ENCODE measurements around the gene IGFLR1. TPM values are rescaled to one million over a fixed set of nuclear protein-coding genes. Genes with fewer than 3 reads are reported as not detected.
"Not testable (repeated sequence)": the region's sequence is repeated elsewhere in the genome, so short reads cannot be mapped to it uniquely, and the experiment has no call there.

The IGFLR1 gene
- polyA plus RNA-seq, 6 donors from 2014 or later = 114 to 195 (median 134) TPM

GRCh38 chr19:35704218-35704617 lies 38.0 kb downstream of the IGFLR1 start, which contains the start of gene ZBTB32:
TSS of gene ZBTB32 (plus strand) at chr19:35704558. CDS start at chr19:35714627, 10,069 bp downstream.
- peaks cover 0 to 1% (median 0%) of the 10 kb centered on the region in 7 donors for H3K9me3 Mint-ChIP-seq
- no peak within 1 kb of the TSS for H3K27ac Mint-ChIP-seq
- peak within 1 kb of the TSS in 4 of 8 donors; percentile 12 to 97 (median 46) for H3K4me3 Mint-ChIP-seq
- H3K27me3 Mint-ChIP-seq = peaks cover 6 to 9% (median 7%) of the 10 kb centered on the region in 3 donors
- ATAC-seq (ENCODE audit: low read depth in 2 of 2) (no peak), DNase-seq (no peak)
- peaks cover 5 to 7% (median 6%) of the 10 kb centered on the region in 3 donors for H3K4me1 Mint-ChIP-seq
- H3K36me3 Mint-ChIP-seq = no peaks in the 10 kb centered on the region

GRCh38 chr19:35703343-35703742 lies 38.9 kb downstream of the IGFLR1 start:
- ATAC-seq (ENCODE audit: low read depth in 2 of 2) (no peak), DNase-seq (no peak)
- Mint-ChIP-seq H3K27me3 (peaks cover 6 to 16% (median 7%) of the 10 kb centered on the region in 3 donors), H3K27ac (no peak overlapping the region), H3K36me3 (no peaks in the 10 kb centered on the region), H3K9me3 (peaks cover 0 to 1% (median 0%) of the 10 kb centered on the region in 7 donors), H3K4me3 (peak overlapping the region in 6 of 8 donors; percentile 12 to 97 (median 89)), H3K4me1 (peaks cover 5 to 7% (median 6%) of the 10 kb centered on the region in 3 donors)

- peak overlapping the region; percentile 86 to 100 (median 94) for H3K4me3 Mint-ChIP-seq
- peaks cover 5 to 7% (median 6%) of the 10 kb centered on the region in 3 donors for H3K4me1 Mint-ChIP-seq
- DNase-seq (peak; percentile 87), ATAC-seq (ENCODE audit: low read depth in 2 of 2) (peak; percentile 98 to 99)
- H3K9me3 Mint-ChIP-seq = peaks cover 0 to 1% (median 0%) of the 10 kb centered on the region in 7 donors
- H3K27me3 Mint-ChIP-seq = peaks cover 6 to 16% (median 7%) of the 10 kb centered on the region in 3 donors
- H3K27ac Mint-ChIP-seq = peak overlapping the region in 5 of 6 donors; percentile 53 to 91 (median 87)
- no peaks in the 10 kb centered on the region for H3K36me3 Mint-ChIP-seq
These were observed 39.8 kb downstream of the IGFLR1 start for GRCh38 chr19:35702223-35703012.

GRCh38 chr19:35696835-35697234 lies 45.4 kb downstream of the IGFLR1 start:
- H3K4me1 Mint-ChIP-seq = peaks cover 0 to 6% (median 4%) of the 10 kb centered on the region in 3 donors
- no peaks in the 10 kb centered on the region for H3K9me3 Mint-ChIP-seq
- no peak for ATAC-seq (ENCODE audit: low read depth in 2 of 2)
- DNase-seq = no peak
- peaks cover under 1 to 10% (median 4%) of the 10 kb centered on the region in 3 donors for H3K27me3 Mint-ChIP-seq
- no peak overlapping the region for H3K4me3 Mint-ChIP-seq
- H3K27ac Mint-ChIP-seq = no peak overlapping the region
- H3K36me3 Mint-ChIP-seq = no peaks in the 10 kb centered on the region

GRCh38 chr19:35695895-35696422 lies 46.3 kb downstream of the IGFLR1 start:
- H3K4me3 Mint-ChIP-seq = no peak overlapping the region
- peaks cover 0 to 10% (median 4%) of the 10 kb centered on the region in 3 donors for H3K27me3 Mint-ChIP-seq
- H3K9me3 Mint-ChIP-seq = no peaks in the 10 kb centered on the region
- H3K27ac Mint-ChIP-seq = no peak overlapping the region
- peaks cover 0 to 6% (median 4%) of the 10 kb centered on the region in 3 donors for H3K4me1 Mint-ChIP-seq
- H3K36me3 Mint-ChIP-seq = no peaks in the 10 kb centered on the region
- no peak for DNase-seq
- ATAC-seq (ENCODE audit: low read depth in 2 of 2) = no peak

GRCh38 chr19:35693835-35694599 lies 48.2 kb downstream of the IGFLR1 start:
- ATAC-seq (ENCODE audit: low read depth in 2 of 2) (peak; percentile 100), DNase-seq (peak; percentile 82)
- no peaks in the 10 kb centered on the region for H3K36me3 Mint-ChIP-seq
- peak overlapping the region in 1 of 8 donors; percentile 9 for H3K4me3 Mint-ChIP-seq
- H3K27me3 Mint-ChIP-seq = peaks cover 0 to 6% (median 4%) of the 10 kb centered on the region in 3 donors
- H3K9me3 Mint-ChIP-seq = no peaks in the 10 kb centered on the region
- peak overlapping the region in 1 of 6 donors; percentile 26 for H3K27ac Mint-ChIP-seq
- H3K4me1 Mint-ChIP-seq = peaks cover 0 to 6% (median 4%) of the 10 kb centered on the region in 3 donors

- DNase-seq (no peak), ATAC-seq (ENCODE audit: low read depth in 2 of 2) (peak; percentile 6 to 7)
- Mint-ChIP-seq H3K4me1 (peaks cover 0 to 6% (median 4%) of the 10 kb centered on the region in 3 donors), H3K27ac (no peak overlapping the region), H3K27me3 (peaks cover 0 to 4% (median under 1%) of the 10 kb centered on the region in 3 donors), H3K36me3 (no peaks in the 10 kb centered on the region), H3K4me3 (no peak overlapping the region), H3K9me3 (no peaks in the 10 kb centered on the region)
These were observed 48.8 kb downstream of the IGFLR1 start for GRCh38 chr19:35693422-35693821.

- peaks cover 0 to 6% (median 4%) of the 10 kb centered on the region in 3 donors for H3K4me1 Mint-ChIP-seq
- DNase-seq = no peak
- ATAC-seq (ENCODE audit: low read depth in 2 of 2) = no peak
- peaks cover 0 to 4% (median 0%) of the 10 kb centered on the region in 3 donors for H3K27me3 Mint-ChIP-seq
- no peak overlapping the region for H3K4me3 Mint-ChIP-seq
- no peak overlapping the region for H3K27ac Mint-ChIP-seq
- no peaks in the 10 kb centered on the region for H3K36me3 Mint-ChIP-seq
- H3K9me3 Mint-ChIP-seq = no peaks in the 10 kb centered on the region
These were observed 50.2 kb downstream of the IGFLR1 start for GRCh38 chr19:35692010-35692409.

GRCh38 chr19:35691106-35691505 lies 51.1 kb downstream of the IGFLR1 start:
- H3K36me3 Mint-ChIP-seq; H3K4me1 Mint-ChIP-seq; H3K27ac Mint-ChIP-seq; H3K4me3 Mint-ChIP-seq; ATAC-seq (ENCODE audit: low read depth in 2 of 2); DNase-seq; H3K9me3 Mint-ChIP-seq; H3K27me3 Mint-ChIP-seq: not testable (repeated sequence)

GRCh38 chr19:35689836-35690235 lies 52.4 kb downstream of the IGFLR1 start:
- Mint-ChIP-seq H3K27me3 (peaks cover 0 to 4% (median 0%) of the 10 kb centered on the region in 3 donors), H3K36me3 (no peaks in the 10 kb centered on the region), H3K4me3 (no peak overlapping the region), H3K9me3 (no peaks in the 10 kb centered on the region), H3K27ac (no peak overlapping the region), H3K4me1 (peaks cover 0 to 6% (median 4%) of the 10 kb centered on the region in 3 donors)
- ATAC-seq (ENCODE audit: low read depth in 2 of 2) (no peak), DNase-seq (no peak)

Other genes starting within 250 kb of the IGFLR1 start
- gene DMKN, start 228.8 kb downstream of the IGFLR1 start, polyA plus RNA-seq (ENCODE audit: low read depth in 6 of 6) = 1 to 10 TPM in 2 of 6 donors, not detected in 4; 2.6 to 3.1 TPM
- not detected for gene SBSN, start 214.1 kb downstream of the IGFLR1 start, polyA plus RNA-seq (ENCODE audit: low read depth in 6 of 6)
- not detected for gene GAPDHS, start 209.0 kb downstream of the IGFLR1 start, polyA plus RNA-seq (ENCODE audit: low read depth in 6 of 6)
- gene TMEM147, start 196.8 kb downstream of the IGFLR1 start, polyA plus RNA-seq (ENCODE audit: low read depth in 6 of 6) = 100 to 1,000 TPM; 153 to 293 (median 162) TPM
- not detected for gene ATP4A, start 178.8 kb downstream of the IGFLR1 start, polyA plus RNA-seq (ENCODE audit: low read depth in 6 of 6)
- not detected for gene PMIS2, start 156.3 kb downstream of the IGFLR1 start, polyA plus RNA-seq (ENCODE audit: low read depth in 6 of 6)
- 1 to 10 TPM; 6.7 to 9.8 (median 8.6) TPM for gene HAUS5, start 129.7 kb downstream of the IGFLR1 start, polyA plus RNA-seq (ENCODE audit: low read depth in 6 of 6)
- gene RBM42, start 113.4 kb downstream of the IGFLR1 start, polyA plus RNA-seq (ENCODE audit: low read depth in 6 of 6) = 10 to 100 TPM; 30.6 to 71.1 (median 50.9) TPM
- gene ETV2, start 100.7 kb downstream of the IGFLR1 start, polyA plus RNA-seq (ENCODE audit: low read depth in 6 of 6) = under 1 TPM in 1 of 6 donors, not detected in 5; 0.61 TPM
- gene COX6B1, start 94.1 kb downstream of the IGFLR1 start, polyA plus RNA-seq (ENCODE audit: low read depth in 6 of 6) = 100 to 1,000 TPM; 623 to 732 (median 678) TPM
- gene UPK1A, start 75.9 kb downstream of the IGFLR1 start, polyA plus RNA-seq (ENCODE audit: low read depth in 6 of 6) = not detected
- 1 to 10 TPM in 1 of 6 donors, under 1 TPM in 4, not detected in 1; 0.21 to 1.3 (median 0.70) TPM for gene ZBTB32, start 37.9 kb downstream of the IGFLR1 start, polyA plus RNA-seq (ENCODE audit: low read depth in 6 of 6)
- 1 to 10 TPM in 2 of 6 donors, under 1 TPM in 4; 0.35 to 2.2 (median 0.76) TPM for gene KMT2B, start 24.4 kb downstream of the IGFLR1 start, polyA plus RNA-seq (ENCODE audit: low read depth in 6 of 6)
- gene U2AF1L4, start 3.0 kb upstream of the IGFLR1 start, polyA plus RNA-seq (ENCODE audit: low read depth in 6 of 6) = 10 to 100 TPM; 26.1 to 41.0 (median 32.5) TPM
- 100 to 1,000 TPM in 2 of 6 donors, 10 to 100 TPM in 4; 82.4 to 105 (median 94.3) TPM for gene PSENEN, start 3.2 kb upstream of the IGFLR1 start, polyA plus RNA-seq (ENCODE audit: low read depth in 6 of 6)
- gene LIN37, start 6.1 kb upstream of the IGFLR1 start, polyA plus RNA-seq (ENCODE audit: low read depth in 6 of 6) = 10 to 100 TPM in 3 of 6 donors, 1 to 10 TPM in 3; 8.1 to 17.9 (median 11.1) TPM
- not detected for gene HSPB6, start 14.6 kb upstream of the IGFLR1 start, polyA plus RNA-seq (ENCODE audit: low read depth in 6 of 6)
- 10 to 100 TPM in 1 of 6 donors, 1 to 10 TPM in 4, not detected in 1; 3.2 to 13.9 (median 9.0) TPM for gene PROSER3, start 15.7 kb upstream of the IGFLR1 start, polyA plus RNA-seq (ENCODE audit: low read depth in 6 of 6)
- gene ARHGAP33, start 33.1 kb upstream of the IGFLR1 start, polyA plus RNA-seq (ENCODE audit: low read depth in 6 of 6) = under 1 TPM in 1 of 6 donors, not detected in 5; 0.58 TPM
- not detected for gene PRODH2, start 70.4 kb upstream of the IGFLR1 start, polyA plus RNA-seq (ENCODE audit: low read depth in 6 of 6)
- not detected for gene NPHS1, start 110.1 kb upstream of the IGFLR1 start, polyA plus RNA-seq (ENCODE audit: low read depth in 6 of 6)
- gene KIRREL2, start 114.5 kb upstream of the IGFLR1 start, polyA plus RNA-seq (ENCODE audit: low read depth in 6 of 6) = not detected
- not detected for gene APLP1, start 126.1 kb upstream of the IGFLR1 start, polyA plus RNA-seq (ENCODE audit: low read depth in 6 of 6)
- gene NFKBID, start 158.1 kb upstream of the IGFLR1 start, polyA plus RNA-seq (ENCODE audit: low read depth in 6 of 6) = 10 to 100 TPM; 13.5 to 79.7 (median 55.3) TPM
- gene HCST, start 160.1 kb upstream of the IGFLR1 start, polyA plus RNA-seq (ENCODE audit: low read depth in 6 of 6) = 10 to 100 TPM; 33.8 to 58.5 (median 47.5) TPM
- 10 to 100 TPM in 2 of 6 donors, 1 to 10 TPM in 4; 3.4 to 28.6 (median 8.3) TPM for gene TYROBP, start 165.8 kb upstream of the IGFLR1 start, polyA plus RNA-seq (ENCODE audit: low read depth in 6 of 6)
- under 1 TPM in 3 of 6 donors, not detected in 3; 0.12 to 0.22 (median 0.14) TPM for gene LRFN3, start 193.9 kb upstream of the IGFLR1 start, polyA plus RNA-seq (ENCODE audit: low read depth in 6 of 6)

Data from naive B cell (primary cell).